Bone marrow (tissue), 2 donors: ENCODE data around the gene FYB1.
"Not testable (repeated sequence)": the region's sequence is repeated elsewhere in the genome, so short reads cannot be mapped to it uniquely, and the experiment has no call there.

ENCODE experiments used
- DNase-seq, 2 donors: peaks; one replicate each; lab custom pipeline; 2025; lab: John Stamatoyannopoulos, UW

FYB1 gene

GRCh38 chr5:39186722-39187539 is 32.4 kb downstream of the FYB1 start:
- DNase-seq = no peak

- DNase-seq = no peak
Observed at GRCh38 chr5:39186289-39186688, 33.1 kb downstream of the FYB1 start.

GRCh38 chr5:39185761-39186160 is 33.6 kb downstream of the FYB1 start:
- no peak for DNase-seq

GRCh38 chr5:39179561-39179960 is 39.8 kb downstream of the FYB1 start:
- DNase-seq = not testable (repeated sequence)

GRCh38 chr5:39178861-39179260 is 40.5 kb downstream of the FYB1 start:
- no peak for DNase-seq

- peak in 1 of 2 donors; percentile 56 for DNase-seq
Observed at GRCh38 chr5:39178171-39178570, 41.2 kb downstream of the FYB1 start.

- peak in 1 of 2 donors; percentile 88 for DNase-seq
Observed at GRCh38 chr5:39177631-39177964, 41.8 kb downstream of the FYB1 start.

- DNase-seq = peak in 1 of 2 donors; percentile 40
Observed at GRCh38 chr5:39176759-39177630, 42.4 kb downstream of the FYB1 start.

- peak in 1 of 2 donors; percentile 19 for DNase-seq
Observed at GRCh38 chr5:39175273-39175955, 43.9 kb downstream of the FYB1 start.

GRCh38 chr5:39173069-39173468 is 46.3 kb downstream of the FYB1 start:
- DNase-seq = no peak

- DNase-seq = no peak
Observed at GRCh38 chr5:39172593-39172992, 46.8 kb downstream of the FYB1 start.

- DNase-seq = no peak
Observed at GRCh38 chr5:39171647-39172046, 47.7 kb downstream of the FYB1 start.

- DNase-seq = no peak
Observed at GRCh38 chr5:39169081-39169480, 50.3 kb downstream of the FYB1 start.

- no peak for DNase-seq
Observed at GRCh38 chr5:39167972-39168342, 51.4 kb downstream of the FYB1 start.

GRCh38 chr5:39167141-39167971 is 52.0 kb downstream of the FYB1 start:
- DNase-seq = no peak

GRCh38 chr5:39164529-39165402 is 54.6 kb downstream of the FYB1 start:
- DNase-seq = peak in 1 of 2 donors; percentile 48

- no peak for DNase-seq
Observed at GRCh38 chr5:39164016-39164415, 55.3 kb downstream of the FYB1 start.

GRCh38 chr5:39161578-39161977 is 57.8 kb downstream of the FYB1 start:
- no peak for DNase-seq

GRCh38 chr5:39160576-39161213 is 58.7 kb downstream of the FYB1 start:
- no peak for DNase-seq

GRCh38 chr5:39159811-39160490 is 59.4 kb downstream of the FYB1 start:
- no peak for DNase-seq
